Activated CD4-positive, alpha-beta memory T cell treated with anti-CD3 and anti-CD28 coated beads for 36 hours (primary cell): Measurements from ENCODE around the gene MT2A. TPM values are rescaled to one million over a fixed set of nuclear protein-coding genes. Genes with fewer than 3 reads are reported as not detected.

Experiments
- CTCF ChIA-PET: fragments of 350-600 bp; sonication (Branson Sonifier 250); formaldehyde crosslinking; loops from one replicate; lab custom pipeline; 2021; ENCODE audit warnings: antibody characterized with exemption, inconsistent platforms; lab: Charles Lee
- POLR2A ChIA-PET: fragments of 350-600 bp; sonication (Branson Sonifier 250); formaldehyde crosslinking; loops from one replicate; lab custom pipeline; 2021; ENCODE audit warnings: antibody characterized with exemption; lab: Charles Lee
- DNase-seq: peaks from one replicate; pipeline ENCODE4 v3.0.0-alpha.2; 2020
- H3K27ac Mint-ChIP-seq: one replicate; pipeline ENCODE4 v1.8.0; 2021; ENCODE audit warnings: mixed read lengths
- H3K27me3 Mint-ChIP-seq: one replicate; pipeline ENCODE4 v1.8.0; 2021; ENCODE audit warnings: mixed read lengths
- H3K36me3 Mint-ChIP-seq: one replicate; pipeline ENCODE4 v1.8.0; 2021; ENCODE audit warnings: mixed read lengths
- H3K4me1 Mint-ChIP-seq: one replicate; pipeline ENCODE4 v1.8.0; 2021; ENCODE audit warnings: low read depth, mixed read lengths
- H3K4me3 Mint-ChIP-seq: one replicate; pipeline ENCODE4 v1.8.0; 2021; ENCODE audit warnings: mild to moderate bottlenecking, mixed read lengths
- H3K9me3 Mint-ChIP-seq: one replicate; pipeline ENCODE4 v1.8.0; 2021; ENCODE audit warnings: mixed read lengths
- intact Hi-C: fragments of 100-400 bp; cut with micrococcal nuclease; formaldehyde crosslinking; loops from one replicate; pipeline ENCODE4 v1.15.1; 2023
- total RNA-seq, 2 experiments: library from RNA; stranded (reverse); gene quantifications; one replicate each; pipeline ENCODE4 v1.2.3, GENCODE V29; 2021

Gene MT2A
- total RNA-seq, 2 experiments from 2014 or later: 102 to 105 TPM

DNA sequence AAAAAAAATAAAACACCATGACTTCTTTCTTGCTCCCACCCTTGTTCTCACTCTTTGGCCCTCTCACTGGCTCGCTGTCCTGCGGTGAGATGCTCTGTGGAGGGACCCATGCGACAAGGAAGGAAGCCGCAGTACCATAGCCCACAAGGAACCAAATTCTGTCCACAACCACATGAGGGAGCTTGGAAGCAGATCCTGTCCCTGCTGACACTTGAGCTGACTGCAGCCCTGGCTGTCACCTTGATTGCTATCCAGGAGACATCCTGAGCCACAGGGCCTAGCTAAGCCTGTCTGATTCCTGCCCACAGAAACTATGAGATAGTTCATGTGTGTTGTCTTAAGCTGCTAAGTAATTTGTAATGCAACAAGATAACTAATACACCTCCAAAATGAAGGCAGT lies 4.8 kb upstream of the MT2A start:
- H3K4me1 Mint-ChIP-seq: peaks cover 26% of the 10 kb centered on the region
- peaks cover 6% of the 10 kb centered on the region for H3K27me3 Mint-ChIP-seq
- POLR2A ChIA-PET: no interaction called here
- CTCF ChIA-PET: interaction anchor here (0.9 to 3.5 kb wide), 5 partner anchors 26 to 98 kb away, joined by 3 to 22 read pairs (median 4); partner anchors contain the start of gene MT1G
- H3K9me3 Mint-ChIP-seq: no peaks in the 10 kb centered on the region
- DNase-seq: peak; percentile 37
- no peak overlapping the region for H3K4me3 Mint-ChIP-seq
- intact Hi-C loops: loop anchor here (1.0 kb wide), 1 partner anchor 99 kb away; no protein-coding TSS in a partner anchor
- no peak overlapping the region for H3K27ac Mint-ChIP-seq
- no peaks in the 10 kb centered on the region for H3K36me3 Mint-ChIP-seq

- POLR2A ChIA-PET: no interaction called here
- no peaks in the 10 kb centered on the region for H3K9me3 Mint-ChIP-seq
- H3K36me3 Mint-ChIP-seq: no peaks in the 10 kb centered on the region
- CTCF ChIA-PET: interaction anchor here (1.1 to 3.5 kb wide), 6 partner anchors 21 to 97 kb away, joined by 3 to 22 read pairs (median 6); partner anchors contain the start of gene MT1E
- intact Hi-C loops: loop anchor here (5.0 kb wide), 1 partner anchor 407 kb away; no protein-coding TSS in a partner anchor
- H3K4me1 Mint-ChIP-seq: peaks cover 35% of the 10 kb centered on the region
- no peak overlapping the region for H3K27ac Mint-ChIP-seq
- no peak for DNase-seq
- H3K4me3 Mint-ChIP-seq: no peak overlapping the region
- H3K27me3 Mint-ChIP-seq: peaks cover 6% of the 10 kb centered on the region
These were observed 3.4 kb upstream of the MT2A start for GRCh38 chr16:56604966-56605365.

DNA sequence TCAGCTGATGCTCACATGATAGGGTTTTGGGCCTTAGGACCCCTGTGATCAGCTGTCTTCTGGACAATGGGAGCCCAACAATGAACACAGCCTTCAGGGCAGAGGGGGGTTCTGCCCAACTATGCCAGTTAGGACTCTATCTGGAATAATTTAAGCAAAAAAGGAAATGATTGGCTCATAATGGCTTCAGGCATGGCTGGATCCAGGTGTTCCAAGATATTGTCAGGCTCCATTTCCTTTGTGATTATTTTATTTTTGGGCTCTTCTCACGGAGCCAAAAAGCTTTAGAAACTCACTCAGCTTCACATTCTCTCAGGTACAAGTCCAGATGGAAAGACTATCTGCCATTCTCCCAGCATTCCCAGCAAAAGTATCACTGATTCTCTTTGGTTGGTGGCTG lies 2.9 kb upstream of the MT2A start:
- ChIA-PET POLR2A (interaction anchor here (1.0 kb wide), 1 partner anchor 153 kb away, joined by 3 read pairs; no protein-coding TSS in a partner anchor), CTCF (interaction anchor here (0.9 to 3.5 kb wide), 9 partner anchors 9 to 96 kb away, joined by 3 to 22 read pairs (median 5); partner anchors contain the start of gene MT1E)
- no peak for DNase-seq
- Mint-ChIP-seq H3K36me3 (no peaks in the 10 kb centered on the region), H3K9me3 (no peaks in the 10 kb centered on the region), H3K27me3 (peaks cover 2% of the 10 kb centered on the region), H3K4me3 (no peak overlapping the region), H3K27ac (no peak overlapping the region), H3K4me1 (peaks cover 36% of the 10 kb centered on the region)
- intact Hi-C loops: loop anchor here (5.0 kb wide), 1 partner anchor 407 kb away; no protein-coding TSS in a partner anchor

- intact Hi-C loops: loop anchor here (5.0 kb wide), 1 partner anchor 406 kb away; no protein-coding TSS in a partner anchor
- Mint-ChIP-seq H3K9me3 (no peaks in the 10 kb centered on the region), H3K36me3 (no peaks in the 10 kb centered on the region), H3K27me3 (no peaks in the 10 kb centered on the region), H3K4me3 (no peak overlapping the region), H3K4me1 (peaks cover 41% of the 10 kb centered on the region), H3K27ac (no peak overlapping the region)
- ChIA-PET CTCF (interaction anchor here (0.7 to 3.5 kb wide), 7 partner anchors 9 to 96 kb away, joined by 3 to 22 read pairs (median 5); no protein-coding TSS in a partner anchor), POLR2A (interaction anchor here (1.0 kb wide), 1 partner anchor 153 kb away, joined by 3 read pairs; no protein-coding TSS in a partner anchor)
- peak; percentile 35 for DNase-seq
These were observed 2.3 kb upstream of the MT2A start for GRCh38 chr16:56606071-56606475.

DNA sequence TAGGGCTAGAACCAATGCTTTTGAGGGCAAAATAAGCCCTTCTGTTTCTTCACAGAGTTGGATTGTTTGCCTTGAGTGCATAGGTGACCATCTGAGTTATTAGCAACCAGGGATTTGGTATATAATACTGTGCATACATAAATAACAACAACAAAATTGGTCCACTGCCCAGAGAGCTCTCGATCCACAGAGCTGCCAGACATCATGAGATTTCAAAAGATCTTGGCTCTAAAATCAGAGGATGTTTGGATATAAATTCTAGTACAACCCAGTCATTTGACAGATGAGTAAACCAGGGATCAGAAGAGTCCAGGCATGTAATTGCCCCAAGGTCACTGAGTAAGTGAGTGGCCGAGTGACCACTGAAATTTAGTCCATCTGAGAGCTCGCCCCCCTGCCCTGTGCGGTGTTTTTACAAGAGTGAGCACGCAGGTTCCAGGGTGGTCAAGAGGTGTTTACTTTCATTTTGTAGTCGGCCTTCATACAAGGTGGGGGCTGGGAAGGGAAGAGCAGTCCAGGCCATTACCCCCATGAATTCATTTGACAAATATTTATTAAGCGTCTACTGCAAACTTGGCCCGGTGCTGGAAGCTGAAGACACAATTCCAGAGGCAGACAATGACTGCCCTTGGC lies 1.8 kb upstream of the MT2A start:
- Mint-ChIP-seq H3K27me3 (no peaks in the 10 kb centered on the region), H3K36me3 (no peaks in the 10 kb centered on the region), H3K4me3 (no peak overlapping the region), H3K9me3 (no peaks in the 10 kb centered on the region), H3K4me1 (peaks cover 46% of the 10 kb centered on the region), H3K27ac (peak overlapping the region; percentile 67)
- intact Hi-C loops: loop anchor here (5.0 kb wide), 1 partner anchor 406 kb away; no protein-coding TSS in a partner anchor
- ChIA-PET CTCF (interaction anchor here (0.6 to 3.5 kb wide), 7 partner anchors 8 to 95 kb away, joined by 3 to 22 read pairs (median 5); no protein-coding TSS in a partner anchor), POLR2A (no interaction called here)
- no peak for DNase-seq

DNA sequence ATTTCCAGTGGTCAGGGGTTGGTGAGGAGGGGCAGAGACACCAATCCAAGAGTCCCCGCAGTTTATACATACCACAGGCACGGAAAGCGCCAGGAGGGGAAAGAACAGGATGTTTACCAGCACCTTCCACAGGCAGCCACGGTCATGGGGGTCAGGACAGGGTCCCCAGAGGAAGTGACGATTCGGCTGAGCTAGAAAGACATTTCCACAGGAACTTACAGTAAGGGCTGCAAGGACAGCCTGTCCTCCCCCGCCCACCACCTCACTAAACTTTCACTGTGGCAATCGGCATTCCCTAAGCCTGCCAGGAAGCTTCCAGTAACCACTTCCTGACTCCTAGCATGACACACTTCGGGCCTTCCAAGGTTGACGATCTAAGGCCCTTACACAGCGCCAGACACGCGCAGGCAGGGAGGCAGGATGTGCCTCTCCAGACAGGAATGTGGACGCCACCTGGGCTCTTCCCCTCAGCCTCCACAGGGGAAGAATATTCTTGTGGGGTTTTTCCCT lies 1.2 kb upstream of the MT2A start:
- Mint-ChIP-seq H3K9me3 (no peaks in the 10 kb centered on the region), H3K4me3 (no peak overlapping the region), H3K36me3 (no peaks in the 10 kb centered on the region), H3K27me3 (no peaks in the 10 kb centered on the region), H3K27ac (peak overlapping the region; percentile 67), H3K4me1 (peaks cover 49% of the 10 kb centered on the region)
- POLR2A ChIA-PET: no interaction called here
- CTCF ChIA-PET: interaction anchor here (0.6 to 2.6 kb wide), 2 partner anchors 8 to 93 kb away, joined by 3 to 6 read pairs; no protein-coding TSS in a partner anchor
- intact Hi-C loops: loop anchor here (5.0 kb wide), 1 partner anchor 405 kb away; no protein-coding TSS in a partner anchor
- peak; percentile 20 for DNase-seq

GRCh38 chr16:56607675-56608042 lies 725 bp upstream of the MT2A start:
- intact Hi-C loops: loop anchor here (1.0 to 5.0 kb wide), 6 partner anchors 18 to 405 kb away; partner anchors contain the start of genes MT1E and MT1X
- DNase-seq: no peak
- Mint-ChIP-seq H3K4me1 (peaks cover 54% of the 10 kb centered on the region), H3K27ac (peak overlapping the region; percentile 44), H3K4me3 (peak overlapping the region; percentile 63), H3K27me3 (no peaks in the 10 kb centered on the region), H3K9me3 (no peaks in the 10 kb centered on the region), H3K36me3 (no peaks in the 10 kb centered on the region)
- CTCF ChIA-PET: interaction anchor here (1.7 to 2.9 kb wide), 2 partner anchors 36 to 94 kb away, joined by 5 to 16 read pairs; no protein-coding TSS in a partner anchor
- POLR2A ChIA-PET: no interaction called here

DNA sequence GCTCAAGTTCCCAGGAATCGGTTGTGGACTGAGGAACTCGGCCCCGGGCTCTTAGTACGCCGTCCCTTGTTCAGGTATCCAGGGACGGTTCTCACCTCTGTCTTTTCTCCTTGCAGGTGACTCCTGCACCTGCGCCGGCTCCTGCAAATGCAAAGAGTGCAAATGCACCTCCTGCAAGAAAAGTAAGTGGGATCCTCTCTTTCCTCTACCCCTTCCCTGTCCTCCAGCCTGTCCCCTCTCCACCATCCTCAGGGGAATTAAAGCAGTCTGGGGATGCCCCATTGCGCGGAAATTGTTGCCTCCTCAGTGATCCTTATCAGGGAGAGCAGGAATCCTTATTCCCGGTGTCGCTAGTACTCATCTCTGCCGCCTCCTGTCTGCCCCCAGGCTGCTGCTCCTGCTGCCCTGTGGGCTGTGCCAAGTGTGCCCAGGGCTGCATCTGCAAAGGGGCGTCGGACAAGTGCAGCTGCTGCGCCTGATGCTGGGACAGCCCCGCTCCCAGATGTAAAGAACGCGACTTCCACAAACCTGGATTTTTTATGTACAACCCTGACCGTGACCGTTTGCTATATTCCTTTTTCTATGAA lies 585 bp downstream of the MT2A start:
- Mint-ChIP-seq H3K27ac (peak overlapping the region; percentile 79), H3K27me3 (no peaks in the 10 kb centered on the region), H3K4me1 (peaks cover 64% of the 10 kb centered on the region), H3K36me3 (no peaks in the 10 kb centered on the region), H3K9me3 (no peaks in the 10 kb centered on the region), H3K4me3 (peak overlapping the region; percentile 81)
- ChIA-PET CTCF (interaction anchor here (1.0 to 4.0 kb wide), 6 partner anchors 8 to 93 kb away, joined by 3 to 16 read pairs (median 6); partner anchors contain the start of gene MT1A), POLR2A (interaction anchor here (0.6 to 1.0 kb wide), 2 partner anchors 17 to 70 kb away, joined by 3 read pairs; partner anchors contain the start of gene MT1E)
- intact Hi-C loops: loop anchor here (1.0 to 5.0 kb wide), 7 partner anchors 16 to 403 kb away; partner anchors contain the start of genes MT1E and MT1X
- DNase-seq: peak; percentile 23

GRCh38 chr16:56609463-56609921 lies 1.1 kb downstream of the MT2A start:
- Mint-ChIP-seq H3K4me1 (peaks cover 69% of the 10 kb centered on the region), H3K27ac (peak overlapping the region; percentile 79), H3K9me3 (no peaks in the 10 kb centered on the region), H3K4me3 (peak overlapping the region; percentile 81), H3K27me3 (no peaks in the 10 kb centered on the region), H3K36me3 (no peaks in the 10 kb centered on the region)
- intact Hi-C loops: loop anchor here (1.0 to 5.0 kb wide), 4 partner anchors 33 to 403 kb away; no protein-coding TSS in a partner anchor
- POLR2A ChIA-PET: no interaction called here
- peak; percentile 82 for DNase-seq
- CTCF ChIA-PET: interaction anchor here (1.4 to 4.0 kb wide), 5 partner anchors 8 to 92 kb away, joined by 3 to 16 read pairs (median 5); partner anchors contain the start of gene MT1A

DNA sequence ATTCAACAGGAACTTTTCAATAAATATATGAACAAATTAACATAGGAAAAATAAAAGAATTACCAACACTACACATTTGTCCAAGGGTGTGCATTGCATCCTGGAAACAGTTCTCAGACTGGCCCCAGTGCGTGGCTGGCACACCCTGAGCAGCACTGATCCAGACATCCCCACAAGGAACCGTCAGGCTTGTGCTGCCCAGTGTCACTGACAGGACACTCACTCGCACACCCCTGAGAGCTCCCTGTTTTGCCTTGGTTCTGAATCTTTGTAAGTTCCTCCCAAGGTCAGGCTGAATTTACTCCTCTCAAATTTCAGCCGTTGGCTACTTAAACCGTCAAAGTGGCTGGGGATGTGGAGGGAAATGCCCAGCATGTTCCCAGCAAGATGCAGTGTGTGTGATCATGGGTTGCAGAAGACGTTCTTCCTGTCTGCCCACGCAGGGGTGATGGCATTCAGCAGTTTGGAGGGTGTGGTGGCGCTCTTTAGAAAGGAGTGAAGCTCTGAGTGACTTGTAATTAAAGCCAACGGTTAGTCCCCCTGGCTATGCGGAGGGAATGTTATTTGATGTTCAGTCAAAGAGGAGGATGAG lies 1.7 kb downstream of the MT2A start:
- DNase-seq: peak; percentile 91
- no peaks in the 10 kb centered on the region for H3K9me3 Mint-ChIP-seq
- intact Hi-C loops: loop anchor here (1.0 to 5.0 kb wide), 3 partner anchors 47 to 413 kb away; partner anchors contain the start of genes MT1F, NUDT21 and OGFOD1
- peak overlapping the region; percentile 79 for H3K27ac Mint-ChIP-seq
- H3K36me3 Mint-ChIP-seq: no peaks in the 10 kb centered on the region
- peaks cover 76% of the 10 kb centered on the region for H3K4me1 Mint-ChIP-seq
- ChIA-PET CTCF (interaction anchor here (1.2 to 4.0 kb wide), 4 partner anchors 9 to 91 kb away, joined by 3 to 16 read pairs (median 8); partner anchors contain the start of gene MT1A), POLR2A (interaction anchor here (1.3 kb wide), 1 partner anchor 15 kb away, joined by 6 read pairs; the partner anchor contains the start of gene MT1E)
- H3K27me3 Mint-ChIP-seq: no peaks in the 10 kb centered on the region
- H3K4me3 Mint-ChIP-seq: peak overlapping the region; percentile 81
